Stimulated activated CD8-positive, alpha-beta memory T cell treated with anti-CD3 and anti-CD28 coated beads, Interleukin-7, amount 100 ng/mL, for 48 hours (primary cell): ENCODE results near the gene CD52.

Experiments
- DNase-seq, 2 donors: peaks; one replicate each; pipeline ENCODE4 v3.0.0-alpha.2; 2020; ENCODE audit warnings: low read depth in 1 of 2; ENCODE audit errors: extremely low read depth in 1 of 2

Gene CD52, protein sequence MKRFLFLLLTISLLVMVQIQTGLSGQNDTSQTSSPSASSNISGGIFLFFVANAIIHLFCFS

DNA sequence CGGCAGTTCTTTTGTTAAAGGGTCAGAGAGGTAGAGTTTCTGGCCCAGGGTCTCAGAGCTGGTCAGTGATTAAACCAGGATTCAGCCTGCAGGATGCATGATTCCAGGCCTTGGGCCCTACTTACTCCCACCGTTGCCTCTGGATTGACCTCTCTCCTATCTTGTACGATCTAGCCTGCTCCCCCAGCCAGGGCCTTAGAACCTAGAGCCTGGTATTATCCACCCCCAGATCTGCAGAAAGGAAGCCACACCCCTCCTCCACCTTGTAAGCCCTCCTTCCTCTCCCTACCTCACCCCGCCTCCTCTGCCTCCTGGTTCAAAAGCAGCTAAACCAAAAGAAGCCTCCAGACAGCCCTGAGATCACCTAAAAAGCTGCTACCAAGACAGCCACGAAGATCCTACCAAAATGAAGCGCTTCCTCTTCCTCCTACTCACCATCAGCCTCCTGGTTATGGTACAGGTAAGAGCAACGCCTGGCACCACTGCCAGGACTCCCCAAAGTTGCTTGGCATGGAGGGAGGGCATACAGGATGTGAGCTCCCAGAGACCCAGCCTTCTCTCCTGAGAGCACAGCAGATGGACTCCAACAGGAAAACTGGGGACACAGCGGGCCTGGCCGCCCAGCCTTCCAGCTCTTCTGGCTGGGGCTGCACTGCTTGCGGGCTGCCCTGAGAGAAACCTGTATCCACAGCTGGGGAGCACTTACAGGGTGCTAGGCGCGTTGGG, at the start of gene CD52:
Gene CD52, plus strand, starts transcription at position 347 of the 726 bp plus-strand sequence. Its CDS starts 60 bp downstream, at position 407.
- DNase-seq: peak; percentile 49 to 68

DNA sequence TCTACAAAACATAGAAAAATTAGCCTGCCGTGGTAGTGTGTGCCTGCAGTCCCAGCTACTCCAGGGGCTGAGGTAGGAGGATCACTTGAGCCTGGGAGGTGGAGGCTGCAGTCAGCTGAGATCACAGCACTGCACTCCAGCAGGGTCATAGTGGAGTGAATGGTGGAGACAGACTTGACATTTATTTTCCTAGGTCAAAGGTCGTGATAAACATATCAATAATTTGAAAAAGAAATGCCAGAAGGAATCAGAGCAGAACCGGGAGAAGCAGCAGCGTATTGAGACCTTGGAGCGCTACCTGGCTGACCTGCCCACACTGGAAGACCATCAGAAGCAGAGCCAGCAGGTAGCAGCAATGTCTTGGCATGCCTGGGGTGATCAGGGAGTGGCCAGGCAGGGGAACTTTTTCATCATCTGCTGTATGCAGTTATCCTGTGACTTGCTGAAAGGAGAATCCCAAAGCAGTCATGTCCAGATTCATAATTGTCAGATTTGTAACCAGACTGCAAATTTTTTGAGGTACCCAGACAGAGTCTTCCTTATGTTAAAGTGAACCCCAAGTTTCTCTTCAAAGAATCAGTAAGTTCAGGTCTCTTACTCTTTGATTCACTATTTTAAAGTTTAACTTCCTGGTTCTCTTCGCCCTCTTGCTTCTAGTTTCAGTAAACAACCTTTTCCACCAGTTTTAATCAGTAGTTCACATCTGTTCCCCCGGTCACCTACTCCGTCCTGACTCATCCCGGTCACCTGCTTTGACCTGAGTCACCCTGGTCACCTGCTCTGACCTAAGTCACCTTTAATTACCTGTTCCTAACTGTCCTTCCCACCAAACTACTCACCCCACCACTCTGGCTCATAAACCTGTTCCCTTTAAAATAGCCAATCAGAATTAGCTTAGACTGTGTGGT, 49.2 kb upstream of the CD52 start:
- DNase-seq: no peak

DNA sequence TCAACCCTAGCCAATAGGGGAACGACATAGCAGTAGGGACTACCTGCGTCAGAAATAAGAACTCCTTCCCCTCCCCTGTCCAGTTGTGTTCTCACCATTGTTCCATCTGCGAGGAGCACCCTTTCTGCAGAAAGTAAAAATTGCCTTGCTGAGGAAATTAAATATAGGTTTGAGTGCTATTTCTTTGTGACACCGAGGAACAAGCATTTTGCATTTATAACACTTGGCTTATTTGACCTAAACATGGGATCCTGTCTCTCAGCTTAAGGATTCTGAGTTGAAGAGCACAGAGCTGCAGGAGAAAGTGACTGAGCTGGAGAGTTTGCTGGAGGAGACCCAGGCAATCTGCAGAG, 48.6 kb upstream of the CD52 start:
- no peak for DNase-seq

DNA sequence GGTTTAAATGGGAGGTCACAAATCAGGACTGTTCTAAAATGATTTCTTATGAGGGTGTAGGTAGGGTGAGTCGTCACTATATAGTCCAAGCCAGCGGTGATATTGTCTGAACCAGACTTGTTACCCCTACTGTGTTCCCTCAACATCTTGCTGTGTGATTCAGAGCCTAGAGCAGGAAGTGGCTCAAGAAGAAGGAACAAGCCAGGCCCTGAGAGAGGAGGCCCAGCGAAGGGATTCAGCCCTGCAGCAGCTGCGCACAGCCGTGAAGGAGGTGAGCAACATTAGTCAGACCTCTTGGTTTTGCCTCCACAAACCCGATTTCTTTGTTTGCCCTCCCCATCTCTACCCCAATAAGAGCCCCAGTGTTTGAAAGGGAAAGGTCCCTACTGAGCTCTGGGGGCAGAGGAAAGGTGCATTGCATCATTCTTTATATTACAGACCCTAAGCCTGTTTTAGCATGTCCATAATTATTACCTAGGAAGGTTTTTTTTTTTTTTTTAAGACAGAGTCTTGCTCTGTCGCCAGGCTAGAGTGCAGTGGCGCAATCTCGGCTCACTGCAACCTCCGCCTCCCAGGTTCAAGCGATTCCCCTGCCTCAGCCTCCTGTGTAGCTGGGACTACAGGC, 42.8 kb upstream of the CD52 start:
- no peak for DNase-seq

DNA sequence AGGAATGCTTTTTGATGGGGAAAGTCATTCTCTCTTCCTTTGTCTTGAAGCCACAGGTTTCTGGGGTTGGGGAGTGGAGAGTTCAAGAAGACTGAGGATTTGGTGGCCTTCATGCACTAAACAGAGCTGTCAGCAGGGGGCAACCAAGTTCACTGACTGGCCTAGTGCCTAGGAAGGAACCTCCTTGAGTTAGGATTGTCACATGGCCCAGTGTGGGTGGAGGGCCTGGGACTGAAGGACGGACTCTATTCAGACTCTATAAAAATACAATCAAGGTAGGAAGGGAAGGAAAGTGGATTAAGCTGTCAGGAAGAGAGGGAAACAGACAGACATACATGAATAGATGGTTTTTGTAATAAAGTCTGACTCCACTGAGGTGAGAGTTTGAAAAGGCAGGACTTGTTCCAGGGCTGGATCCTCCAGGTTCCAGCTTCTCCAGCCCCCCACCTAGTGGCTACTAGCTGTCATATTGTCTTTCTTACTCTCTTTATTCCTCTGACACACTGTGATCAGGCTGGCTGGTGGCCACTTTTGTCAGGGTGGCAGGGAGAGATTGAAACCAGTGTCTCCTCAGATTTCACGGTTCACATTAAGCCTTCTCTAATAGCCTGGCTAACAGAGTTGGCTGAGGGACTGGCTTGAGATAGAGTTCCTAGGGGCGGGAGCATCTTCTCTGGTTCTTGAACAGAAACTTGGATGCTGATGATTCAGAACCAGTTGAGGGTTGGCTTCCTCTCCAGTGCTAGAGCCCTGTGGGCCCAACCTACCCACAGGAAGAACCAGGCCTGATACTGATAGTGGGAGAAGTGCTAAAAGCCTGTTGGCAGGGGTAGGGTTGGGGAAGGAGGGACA, 42.0 kb upstream of the CD52 start:
- peak in 1 of 2 donors; percentile 77 for DNase-seq

DNA sequence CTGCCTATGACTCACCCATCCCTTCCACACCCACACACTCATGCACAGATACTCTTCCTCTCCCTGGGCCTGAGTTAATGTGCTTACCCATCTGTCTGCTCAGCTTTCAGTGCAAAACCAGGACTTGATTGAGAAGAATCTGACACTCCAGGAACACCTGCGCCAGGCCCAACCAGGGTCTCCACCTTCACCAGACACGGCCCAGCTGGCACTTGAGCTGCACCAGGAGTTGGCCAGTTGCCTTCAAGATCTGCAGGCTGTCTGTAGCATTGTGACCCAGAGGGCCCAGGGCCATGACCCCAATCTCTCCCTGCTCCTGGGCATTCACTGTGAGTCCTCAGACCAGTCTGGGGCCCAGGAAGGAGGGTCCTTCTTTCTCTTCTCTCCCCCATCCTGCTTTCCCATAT, 41.3 kb upstream of the CD52 start:
- DNase-seq: no peak

DNA sequence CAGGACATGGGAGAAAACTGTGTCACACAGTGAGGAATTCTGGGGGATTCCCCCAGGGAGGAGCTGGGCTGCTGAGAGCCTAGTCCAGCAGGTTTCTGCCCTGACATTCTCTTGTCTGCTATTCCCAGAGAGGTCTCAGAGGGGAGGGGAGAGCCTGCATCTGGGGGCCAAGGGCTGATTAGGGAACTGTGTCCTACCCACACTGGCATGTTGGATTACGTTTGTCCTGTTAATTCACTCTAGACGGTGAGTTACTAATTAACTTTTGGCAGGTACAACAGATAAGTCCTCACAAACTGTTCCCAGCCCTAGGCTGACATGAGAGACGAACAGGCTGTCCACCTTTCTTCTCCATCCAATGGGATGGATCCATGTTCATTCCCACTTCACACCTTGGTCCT, 40.5 kb upstream of the CD52 start:
- no peak for DNase-seq

DNA sequence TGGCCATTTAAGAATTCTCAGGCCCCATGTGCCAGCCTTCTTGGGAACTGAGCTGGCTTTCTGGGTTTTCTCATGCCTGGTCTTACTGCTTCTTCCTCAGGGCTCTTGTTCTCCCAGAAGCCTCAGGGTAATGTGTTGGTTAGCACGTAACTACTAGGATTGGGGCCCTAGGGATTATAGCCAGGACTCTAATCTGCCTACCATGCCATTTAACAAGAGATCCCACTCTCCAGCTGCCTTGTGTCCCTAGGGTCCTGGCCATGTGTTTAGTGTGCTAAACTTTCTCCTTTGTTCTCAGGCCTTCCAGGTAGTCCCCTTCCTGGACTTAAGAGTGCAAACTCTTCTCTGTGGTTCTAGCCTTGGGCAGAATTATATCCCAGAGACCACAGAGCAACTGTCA, 40.0 kb upstream of the CD52 start:
- DNase-seq: no peak

DNA sequence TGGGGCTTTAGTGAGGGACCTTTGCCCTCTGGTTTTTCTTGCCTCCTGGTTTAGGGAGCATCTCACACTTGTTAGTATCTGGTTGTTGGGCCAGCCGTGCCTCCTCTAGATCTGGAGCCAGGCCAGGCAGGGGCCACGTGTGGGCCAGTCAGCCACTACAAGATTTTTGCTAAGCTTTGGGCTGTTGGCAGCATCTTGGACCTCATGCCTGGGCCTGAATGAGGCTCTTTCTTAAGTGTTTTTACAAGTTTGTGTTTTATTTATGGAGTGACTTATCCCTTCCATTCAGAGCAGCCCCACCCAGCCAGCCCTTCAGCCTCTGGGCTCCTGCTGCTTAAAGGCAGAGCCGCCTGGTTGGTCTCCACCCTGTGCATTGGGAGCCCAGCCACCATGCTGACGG, 39.5 kb upstream of the CD52 start:
- no peak for DNase-seq

DNA sequence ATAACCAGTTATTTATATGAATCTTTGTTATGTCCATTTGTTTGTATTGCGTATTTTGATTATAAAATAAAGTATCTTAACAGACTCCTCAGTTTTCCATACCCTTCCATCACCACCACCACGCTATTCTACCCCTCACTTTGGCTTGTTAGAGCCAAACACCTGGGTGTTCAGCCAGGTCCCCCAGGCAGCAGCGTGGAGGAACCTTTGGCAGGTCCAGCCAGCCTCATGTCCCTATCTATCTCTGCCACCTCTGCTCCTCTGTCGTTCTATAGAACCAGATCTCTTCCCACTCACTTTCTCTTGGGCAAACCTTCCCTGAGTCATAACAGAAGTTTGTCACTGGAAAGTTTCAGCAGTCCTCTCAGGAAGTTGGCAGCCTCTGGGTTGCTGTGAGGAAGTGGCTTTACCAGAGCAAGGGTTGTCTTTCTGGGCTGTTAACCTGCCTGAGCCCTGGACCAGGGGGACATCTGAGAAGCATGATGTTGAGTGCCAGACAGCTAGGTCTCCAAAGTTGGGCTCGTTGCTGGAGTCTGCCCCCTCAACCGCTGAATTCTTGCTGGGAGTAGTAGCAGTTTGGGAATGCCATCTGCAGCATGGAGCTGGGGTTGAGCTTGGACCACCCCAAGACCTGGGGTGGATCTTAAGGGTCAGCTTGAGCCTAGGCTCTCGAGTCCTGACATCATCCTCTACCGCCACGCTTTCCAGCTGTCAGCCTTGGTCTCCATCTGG, 38.9 kb upstream of the CD52 start:
- DNase-seq: no peak

DNA sequence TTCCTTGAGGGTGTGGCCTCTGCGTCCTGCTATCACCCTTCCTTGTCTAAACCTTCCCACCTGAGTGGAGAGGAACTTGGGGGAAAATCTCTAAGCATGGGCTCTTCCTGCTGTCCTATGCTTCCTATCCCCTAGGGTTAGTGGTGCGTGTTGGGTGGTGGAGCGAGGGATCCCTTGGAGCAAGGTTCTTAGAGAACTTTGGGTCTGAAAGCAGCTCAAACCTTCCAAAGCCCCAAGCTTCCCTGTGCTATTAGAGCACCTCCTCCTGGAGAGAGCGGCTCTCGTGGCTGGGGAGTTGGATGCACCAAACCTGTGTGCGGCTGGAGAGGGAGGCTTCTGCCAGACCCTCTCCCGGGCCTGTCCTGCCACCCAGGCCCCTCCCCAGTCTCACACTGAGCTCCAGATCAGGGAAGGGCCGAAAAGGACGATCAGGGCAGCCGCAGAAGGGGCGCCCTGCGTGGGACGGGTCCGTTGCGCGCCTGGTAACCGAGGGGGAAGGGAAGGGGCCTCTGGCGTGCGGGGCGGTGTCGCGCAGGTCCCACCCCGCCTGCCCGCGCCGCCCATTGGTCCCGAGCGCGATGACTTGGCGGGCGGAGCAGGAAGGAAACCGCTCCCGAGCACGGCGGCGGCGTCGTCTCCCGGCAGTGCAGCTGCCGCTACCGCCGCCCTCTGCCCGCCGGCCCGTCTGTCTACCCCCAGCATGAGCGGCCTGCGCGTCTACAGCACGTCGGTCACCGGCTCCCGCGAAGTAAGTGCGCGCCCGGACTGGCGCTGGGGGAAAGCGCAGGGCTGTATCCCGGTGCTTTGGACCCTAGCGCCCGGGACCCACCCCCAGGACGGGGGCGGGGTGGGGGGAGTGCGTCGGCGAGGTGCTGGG, 38.1 kb upstream of the CD52 start, which contains the start of gene SH3BGRL3:
Gene SH3BGRL3, plus strand, starts transcription at position 631 of the 877 bp plus-strand sequence. Its CDS starts 70 bp downstream, at position 701.
- peak; percentile 83 for DNase-seq

DNA sequence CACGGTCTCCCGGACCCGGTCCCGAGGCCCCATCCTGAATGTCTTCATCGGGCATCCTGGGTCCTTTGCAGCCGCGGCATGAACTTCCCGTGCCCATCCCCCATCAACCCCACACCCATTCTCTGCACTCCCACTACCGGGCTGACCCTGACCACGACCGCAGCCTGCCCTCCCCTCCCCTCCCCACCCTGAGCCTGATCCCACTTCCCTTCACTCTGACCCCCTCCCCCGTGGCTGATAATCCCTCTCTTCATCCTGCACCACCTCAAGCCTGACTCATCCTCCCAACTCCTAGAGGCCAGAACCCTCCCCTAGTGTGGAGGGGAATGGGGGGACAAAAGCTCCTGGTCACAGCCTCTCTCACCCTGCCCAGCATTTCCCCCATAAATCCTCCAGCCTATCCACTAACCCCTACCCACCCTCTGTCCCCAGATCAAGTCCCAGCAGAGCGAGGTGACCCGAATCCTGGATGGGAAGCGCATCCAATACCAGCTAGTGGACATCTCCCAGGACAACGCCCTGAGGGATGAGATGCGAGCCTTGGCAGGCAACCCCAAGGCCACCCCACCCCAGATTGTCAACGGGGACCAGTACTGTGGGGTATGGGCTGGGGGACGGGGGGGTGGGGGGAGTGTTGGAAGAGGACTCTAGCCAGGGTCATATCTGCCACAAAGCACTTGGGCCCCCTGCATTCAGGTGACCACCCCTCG, 37.3 kb upstream of the CD52 start:
- DNase-seq: no peak

DNA sequence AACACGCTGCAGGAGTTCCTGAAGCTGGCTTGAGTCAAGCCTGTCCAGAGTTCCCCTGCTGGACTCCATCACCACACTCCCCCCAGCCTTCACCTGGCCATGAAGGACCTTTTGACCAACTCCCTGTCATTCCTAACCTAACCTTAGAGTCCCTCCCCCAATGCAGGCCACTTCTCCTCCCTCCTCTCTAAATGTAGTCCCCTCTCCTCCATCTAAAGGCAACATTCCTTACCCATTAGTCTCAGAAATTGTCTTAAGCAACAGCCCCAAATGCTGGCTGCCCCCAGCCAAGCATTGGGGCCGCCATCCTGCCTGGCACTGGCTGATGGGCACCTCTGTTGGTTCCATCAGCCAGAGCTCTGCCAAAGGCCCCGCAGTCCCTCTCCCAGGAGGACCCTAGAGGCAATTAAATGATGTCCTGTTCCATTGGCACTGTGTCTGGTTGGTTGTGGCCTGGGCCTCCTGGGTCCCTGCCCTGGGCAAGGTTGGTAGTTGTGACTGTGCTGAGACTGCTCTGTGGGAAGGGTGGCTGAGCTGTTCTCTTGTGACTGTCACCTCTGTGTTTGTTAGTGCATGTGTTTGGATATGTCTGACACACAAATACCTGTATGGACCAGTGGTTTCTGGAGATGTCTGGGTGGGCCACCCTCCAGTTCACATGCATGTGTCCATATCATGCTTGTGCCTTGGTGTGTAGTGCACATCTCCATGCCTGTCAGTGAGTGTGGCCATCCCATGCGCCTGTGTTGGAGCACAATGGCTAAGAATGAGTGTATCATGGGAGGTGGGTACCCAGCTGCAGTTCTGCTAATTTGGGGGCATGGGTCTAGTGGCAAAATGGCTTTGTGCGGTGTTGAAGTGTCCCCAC, 36.4 kb upstream of the CD52 start:
- no peak for DNase-seq

DNA sequence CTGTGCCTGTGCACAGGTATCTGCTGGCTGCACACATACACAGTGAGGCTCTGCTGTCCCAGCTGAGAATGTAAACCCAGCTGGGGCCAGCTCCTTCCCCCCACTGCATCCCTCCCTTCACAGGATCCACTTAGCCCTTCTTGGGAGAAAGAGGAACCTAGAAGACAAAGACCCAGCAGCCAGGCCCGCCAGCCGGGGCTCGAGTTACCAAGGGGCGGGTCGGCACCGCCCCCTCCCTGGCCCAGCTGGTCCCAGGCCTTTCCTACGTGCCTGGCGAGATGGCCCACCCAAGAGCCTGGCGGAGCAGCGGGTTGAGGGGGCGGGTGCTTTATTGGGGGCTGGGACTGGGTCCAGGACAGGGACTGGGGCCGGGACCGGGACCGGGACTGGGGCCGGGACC, 35.8 kb upstream of the CD52 start:
- no peak for DNase-seq

DNA sequence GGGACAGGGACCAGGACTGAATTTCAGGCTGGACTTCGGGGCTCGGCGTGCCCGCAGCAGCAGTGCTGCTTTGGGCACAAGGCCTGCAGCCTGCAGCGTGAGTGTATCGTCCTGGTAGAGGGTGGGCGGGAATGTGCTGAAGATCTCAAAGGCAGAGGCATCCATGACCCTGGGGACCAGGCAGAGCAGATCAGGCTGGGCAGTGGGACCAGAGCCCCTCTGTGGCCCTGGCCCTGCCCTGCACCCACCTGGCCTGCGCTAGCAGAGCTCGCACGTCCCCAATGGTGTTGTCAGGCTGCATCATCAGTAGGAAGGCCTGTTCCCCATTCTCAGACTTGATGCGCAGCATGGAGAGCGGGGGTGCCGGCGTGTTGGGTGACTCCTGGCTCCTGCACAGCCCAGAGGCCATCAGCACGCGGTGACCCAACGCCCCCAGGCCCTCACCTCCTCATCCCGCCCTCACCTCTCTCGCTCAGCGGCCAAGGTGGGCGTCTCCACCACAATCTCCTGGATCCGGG, 35.3 kb upstream of the CD52 start:
- no peak for DNase-seq

DNA sequence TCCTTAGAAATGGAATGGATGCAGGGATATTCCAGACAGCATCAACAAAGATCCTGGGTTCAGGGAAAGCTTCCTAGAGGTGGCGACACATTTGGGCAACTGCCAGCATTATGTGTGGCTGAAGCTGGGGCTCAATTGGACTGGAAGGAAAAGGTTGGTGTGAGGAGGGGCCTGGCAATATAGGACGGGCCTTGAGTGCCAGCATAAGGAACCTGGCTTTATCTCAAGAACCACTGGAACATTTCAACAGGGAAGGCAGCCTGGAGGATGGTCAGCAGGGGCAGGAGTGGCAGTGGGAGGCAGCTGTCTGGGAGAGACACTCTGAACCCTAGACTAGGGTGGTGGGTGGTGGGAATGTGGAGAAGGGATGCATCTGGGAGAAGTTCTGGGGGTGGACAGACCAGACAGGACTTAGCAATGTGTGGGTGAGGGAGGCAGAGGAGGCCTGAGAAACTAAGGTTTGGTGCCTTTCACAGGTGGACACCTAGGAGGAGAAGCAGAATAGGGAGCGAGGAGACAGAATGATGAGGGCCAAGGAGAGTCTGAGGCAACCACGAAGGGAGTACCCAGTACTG, 34.4 kb upstream of the CD52 start:
- DNase-seq: no peak
